Tibial nerve (tissue), 4 donors: ENCODE measurements around the gene HEMK1.

ENCODE experiments used
- CTCF ChIP-seq, 5 experiments: fragments of 200-600 bp in 3 of 5; fragments of 450-650 bp in 2 of 5; sonication (generic) in 3 of 5; IDR thresholded peaks; one replicate each; pipeline ENCODE4 v1.5.1; 2016 to 2019; ENCODE audit warnings: antibody characterized with exemption in 5 of 5, mild to moderate bottlenecking in 3 of 5, moderate library complexity in 2 of 5
- EP300 ChIP-seq, 2 donors: sonication (generic); formaldehyde crosslinking; IDR thresholded peaks; one replicate each; pipeline ENCODE4 v1.6.1; 2017; ENCODE audit warnings: antibody characterized with exemption in 2 of 2, mild to moderate bottlenecking in 1 of 2
- POLR2A ChIP-seq, 2 donors: fragments of 450-650 bp; IDR thresholded peaks; one replicate each; pipeline ENCODE4 v1.6.1; 2017; ENCODE audit warnings: antibody characterized with exemption in 2 of 2, mild to moderate bottlenecking in 2 of 2, moderate library complexity in 2 of 2

GRCh38 chr3:50525191-50525910 lies 44.0 kb upstream of the HEMK1 start:
- no peak for TF ChIP-seq CTCF (IDR thresholded peaks at IDR 0.05)
- no peak for TF ChIP-seq POLR2A (IDR thresholded peaks at IDR 0.05)
- no peak for TF ChIP-seq EP300 (IDR thresholded peaks at IDR 0.05)
